ENCODE data around the gene RSRC1.
"Not testable (repeated sequence)": the region's sequence is repeated elsewhere in the genome, so short reads cannot be mapped to it uniquely, and the experiment has no call there.

RSRC1 gene

GRCh38 chr3:158404131-158404718 is 294.3 kb downstream of the RSRC1 start:
- DNase-seq (ENCODE audit: low read depth) = no peak

GRCh38 chr3:158405507-158405906 is 295.6 kb downstream of the RSRC1 start:
- DNase-seq (ENCODE audit: low read depth) = no peak

GRCh38 chr3:158407844-158408517 is 298.1 kb downstream of the RSRC1 start:
- no peak for DNase-seq (ENCODE audit: low read depth)

GRCh38 chr3:158408518-158408897 is 298.6 kb downstream of the RSRC1 start:
- DNase-seq (ENCODE audit: low read depth) = not testable (repeated sequence)

- no peak for DNase-seq (ENCODE audit: low read depth)
These were observed 308.1 kb downstream of the RSRC1 start for GRCh38 chr3:158418035-158418434.

GRCh38 chr3:158419820-158420653 is 310.1 kb downstream of the RSRC1 start:
- no peak for DNase-seq (ENCODE audit: low read depth)

GRCh38 chr3:158420654-158421396 is 310.9 kb downstream of the RSRC1 start:
- DNase-seq (ENCODE audit: low read depth) = no peak

- no peak for DNase-seq (ENCODE audit: low read depth)
These were observed 320.6 kb downstream of the RSRC1 start for GRCh38 chr3:158430448-158430847.

- no peak for DNase-seq (ENCODE audit: low read depth)
These were observed 321.1 kb downstream of the RSRC1 start for GRCh38 chr3:158430968-158431367.

GRCh38 chr3:158431829-158432228 is 321.9 kb downstream of the RSRC1 start:
- no peak for DNase-seq (ENCODE audit: low read depth)

- DNase-seq (ENCODE audit: low read depth) = peak; percentile 4
These were observed 324.6 kb downstream of the RSRC1 start for GRCh38 chr3:158434412-158435038.

GRCh38 chr3:158443632-158444031 is 333.7 kb downstream of the RSRC1 start:
- DNase-seq (ENCODE audit: low read depth) = no peak

- DNase-seq (ENCODE audit: low read depth) = no peak
These were observed 337.5 kb downstream of the RSRC1 start for GRCh38 chr3:158447408-158447807.

GRCh38 chr3:158451405-158452055 is 341.6 kb downstream of the RSRC1 start:
- no peak for DNase-seq (ENCODE audit: low read depth)

GRCh38 chr3:158452334-158452733 is 342.4 kb downstream of the RSRC1 start:
- DNase-seq (ENCODE audit: low read depth) = no peak

GRCh38 chr3:158453004-158453403 is 343.1 kb downstream of the RSRC1 start:
- DNase-seq (ENCODE audit: low read depth) = no peak

- no peak for DNase-seq (ENCODE audit: low read depth)
These were observed 344.0 kb downstream of the RSRC1 start for GRCh38 chr3:158453865-158454264.

- no peak for DNase-seq (ENCODE audit: low read depth)
These were observed 345.5 kb downstream of the RSRC1 start for GRCh38 chr3:158455406-158455805.

GRCh38 chr3:158456114-158456513 is 346.2 kb downstream of the RSRC1 start:
- DNase-seq (ENCODE audit: low read depth) = no peak

- DNase-seq (ENCODE audit: low read depth) = no peak
These were observed 348.6 kb downstream of the RSRC1 start for GRCh38 chr3:158458464-158458863.

- DNase-seq (ENCODE audit: low read depth) = no peak
These were observed 351.0 kb downstream of the RSRC1 start for GRCh38 chr3:158460926-158461325.

All from stimulated activated CD8-positive, alpha-beta memory T cell treated with anti-CD3 and anti-CD28 coated beads, Interleukin-15, amount 100 ng/mL, for 1 hour (primary cell).